ENCODE data around the gene FOXE1.

FOXE1 gene

GRCh38 chr9:97868859-97869258 lies 15.8 kb downstream of the FOXE1 start:
- DNase-seq = no peak

GRCh38 chr9:97873425-97873824 lies 20.4 kb downstream of the FOXE1 start:
- DNase-seq = no peak

- DNase-seq = no peak
Measured at GRCh38 chr9:97873882-97874281, 20.9 kb downstream of the FOXE1 start.

- no peak for DNase-seq
Measured at GRCh38 chr9:97874624-97875023, 21.6 kb downstream of the FOXE1 start.

- DNase-seq = no peak
Measured at GRCh38 chr9:97875111-97875510, 22.1 kb downstream of the FOXE1 start.

GRCh38 chr9:97876061-97876460 lies 23.0 kb downstream of the FOXE1 start:
- DNase-seq = no peak

GRCh38 chr9:97880336-97880735 lies 27.3 kb downstream of the FOXE1 start:
- DNase-seq = no peak

GRCh38 chr9:97889941-97890887 lies 37.2 kb downstream of the FOXE1 start:
- DNase-seq = no peak

- DNase-seq = no peak
Measured at GRCh38 chr9:97891736-97892135, 38.7 kb downstream of the FOXE1 start.

GRCh38 chr9:97892421-97892820 lies 39.4 kb downstream of the FOXE1 start:
- DNase-seq = no peak

- DNase-seq = no peak
Measured at GRCh38 chr9:97895211-97895610, 42.2 kb downstream of the FOXE1 start.

GRCh38 chr9:97895695-97896332 lies 42.8 kb downstream of the FOXE1 start:
- DNase-seq = no peak

GRCh38 chr9:97900103-97900737 lies 47.2 kb downstream of the FOXE1 start:
- DNase-seq = no peak

- no peak for DNase-seq
Measured at GRCh38 chr9:97900738-97901565, 47.9 kb downstream of the FOXE1 start.

- DNase-seq = no peak
Measured at GRCh38 chr9:97903177-97903576, 50.2 kb downstream of the FOXE1 start.

- DNase-seq = no peak
Measured at GRCh38 chr9:97904725-97905124, 51.7 kb downstream of the FOXE1 start.

- no peak for DNase-seq
Measured at GRCh38 chr9:97905228-97905627, 52.2 kb downstream of the FOXE1 start.

Measured in NCI-H1092 (cell line).